SK-N-SH (cell line): ENCODE results near the gene PTPRA. TPM values are rescaled to one million over a fixed set of nuclear protein-coding genes. Genes with fewer than 3 reads are reported as not detected.

Source experiments
- CTCF ChIA-PET: fragments of 300-600, 350-600 bp; formaldehyde crosslinking; extraction: SDS; loops from one replicate; lab custom pipeline; 2021; lab: Yijun Ruan, JAX
- POLR2A ChIA-PET: fragments of 350-600 bp; sonication (Branson Sonifier 250); formaldehyde crosslinking; extraction: SDS; loops from one replicate; lab custom pipeline; 2020; ENCODE audit warnings: antibody characterized with exemption, inconsistent platforms; lab: Yijun Ruan, JAX
- DNase-seq: peaks from one replicate; pipeline ENCODE4 v3.0.0; 2012
- H2AFZ ChIP-seq: fragments of 200-600 bp; sonication (generic); 2 replicates; pipeline ENCODE4 v1.8.1; 2016; ENCODE audit warnings: antibody characterized with exemption, mild to moderate bottlenecking, low read depth
- H3F3A ChIP-seq: fragments of 200-600 bp; sonication (generic); replicated peaks from 2 replicates; pipeline ENCODE3; 2016; ENCODE audit warnings: antibody characterized with exemption, mild to moderate bottlenecking; ENCODE audit not compliant: insufficient read depth
- H3K27ac ChIP-seq, 2 experiments: fragments of 200-500 bp in 1 of 2; fragments of 200-600 bp in 1 of 2; sonication (Bioruptor generic) in 1 of 2; sonication (generic), shearing (Covaris generic) in 1 of 2; 2 replicates each; pipeline versions ENCODE4 v1.5.1 to v1.6.1; 2014 to 2016; ENCODE audit warnings: low read depth in 2 of 2, inconsistent platforms in 1 of 2, low read length in 1 of 2, mild to moderate bottlenecking in 1 of 2, mixed read lengths in 1 of 2
- H3K27me3 ChIP-seq: fragments of 200-600 bp; sonication (generic), shearing (Covaris generic); 2 replicates; pipeline ENCODE4 v1.6.1; 2016; ENCODE audit warnings: mixed run types; ENCODE audit not compliant: insufficient read depth
- H3K36me3 ChIP-seq, 2 experiments: fragments of 200-500 bp in 1 of 2; fragments of 200-600 bp in 1 of 2; sonication (Bioruptor generic) in 1 of 2; sonication (generic) in 1 of 2; replicated peaks in 1 of 2; 2 replicates each; pipeline versions ENCODE3 to v1.5.1; 2014 to 2016; ENCODE audit warnings: low read length in 1 of 2, mild to moderate bottlenecking in 1 of 2; ENCODE audit not compliant: insufficient read depth in 2 of 2, control insufficient read depth in 1 of 2
- H3K4me1 ChIP-seq, 2 experiments: fragments of 200-500 bp in 1 of 2; fragments of 200-600 bp in 1 of 2; sonication (Bioruptor generic) in 1 of 2; sonication (generic), shearing (Covaris generic) in 1 of 2; 2 replicates each; pipeline versions ENCODE4 v1.5.1 to v1.6.1; 2014 to 2016; ENCODE audit warnings: low read depth in 1 of 2, low read length in 1 of 2, mixed run types in 1 of 2; ENCODE audit not compliant: insufficient read depth in 2 of 2, control insufficient read depth in 1 of 2
- H3K4me2 ChIP-seq: fragments of 200-600 bp; sonication (generic), shearing (Covaris generic); 2 replicates; pipeline ENCODE4 v1.6.1; 2017; ENCODE audit warnings: mixed run types
- H3K4me3 ChIP-seq, 2 experiments: fragments of 200-500 bp in 1 of 2; fragments of 200-600 bp in 1 of 2; sonication (Bioruptor generic) in 1 of 2; sonication (generic), shearing (Covaris generic) in 1 of 2; 2 replicates each; pipeline versions ENCODE4 v1.5.1 to v1.8.1; 2014 to 2016; ENCODE audit warnings: low read depth in 2 of 2, inconsistent platforms in 1 of 2, low read length in 1 of 2, mild to moderate bottlenecking in 1 of 2, mixed read lengths in 1 of 2, moderate library complexity in 1 of 2
- H3K79me2 ChIP-seq: fragments of 200-600 bp; sonication (generic); 2 replicates; pipeline ENCODE4 v1.8.1; 2017; ENCODE audit warnings: mild to moderate bottlenecking; ENCODE audit not compliant: insufficient read depth
- H3K9ac ChIP-seq: fragments of 200-600 bp; sonication (generic); 2 replicates; pipeline ENCODE4 v1.6.1; 2017; ENCODE audit warnings: mixed run types
- H3K9me2 ChIP-seq: fragments of 200-600 bp; sonication (generic); 2 replicates; pipeline ENCODE4 v1.6.1; 2017; ENCODE audit warnings: mixed run types
- H3K9me3 ChIP-seq: fragments of 200-600 bp; sonication (generic); 2 replicates; pipeline ENCODE4 v1.6.1; 2017; ENCODE audit warnings: mixed run types, mild to moderate bottlenecking, moderate library complexity
- H4K20me1 ChIP-seq: fragments of 200-600 bp; sonication (generic); 2 replicates; pipeline ENCODE4 v1.6.1; 2017; ENCODE audit warnings: mild to moderate bottlenecking, mixed run types; ENCODE audit not compliant: insufficient read depth
- CTCF ChIP-seq: fragments of 200-600 bp; sonication (generic); IDR thresholded peaks from 2 replicates; pipeline ENCODE4 v1.6.1; 2017; ENCODE audit warnings: antibody characterized with exemption, mild to moderate bottlenecking, moderate library complexity
- ELF1 ChIP-seq: IDR thresholded peaks from 2 replicates; pipeline ENCODE4 v1.4.0; 2012
- EZH2phosphoT487 ChIP-seq: fragments of 200-600 bp; sonication (generic); IDR thresholded peaks from 2 replicates; pipeline ENCODE4 v1.6.1; 2017; ENCODE audit warnings: low read depth, mixed run types, mild to moderate bottlenecking, antibody characterized with exemption, moderate library complexity, borderline replicate concordance
- FOSL2 ChIP-seq: IDR thresholded peaks from 2 replicates; pipeline ENCODE4 v1.4.0; 2012; ENCODE audit warnings: low read depth, mild to moderate bottlenecking, moderate library complexity, borderline replicate concordance
- FOXJ3 ChIP-seq: sonication (generic); formaldehyde crosslinking; IDR thresholded peaks from 2 replicates; pipeline ENCODE4 v1.5.1; 2020; ENCODE audit warnings: mild to moderate bottlenecking, missing genetic modification reagents
- FOXM1 ChIP-seq: IDR thresholded peaks from 2 replicates; pipeline ENCODE4 v1.4.0; 2012; ENCODE audit warnings: low read depth, mild to moderate bottlenecking
- GATA2 ChIP-seq: sonication (generic); formaldehyde crosslinking; IDR thresholded peaks from 2 replicates; pipeline ENCODE4 v1.5.0; 2020; ENCODE audit warnings: mild to moderate bottlenecking, missing genetic modification reagents
- NRF1 ChIP-seq: IDR thresholded peaks from 2 replicates; pipeline ENCODE4 v1.6.1; 2012; ENCODE audit warnings: low read depth, mild to moderate bottlenecking, low read length
- RFX5 ChIP-seq: IDR thresholded peaks from 2 replicates; pipeline ENCODE4 v1.6.1; 2012; ENCODE audit warnings: mild to moderate bottlenecking, improper control_type of control experiment, low read length
- WGBS: methylation state at CpG from one replicate; pipeline ENCODE4 v1.1.6; 2017; ENCODE audit warnings: low lambda C conversion rate; 5-methylcytosine and 5-hydroxymethylcytosine counted together
- polyA plus RNA-seq, 3 experiments: library from polyadenylated mRNA; depleted of rRNA; stranded (reverse); fragments of >200 nt; gene quantifications; 2 replicates each; pipeline ENCODE4 v1.2.3, GENCODE V29; 2012
- TF ChIP-seq, protein P1 (sequence below): IDR thresholded peaks from 2 replicates; pipeline ENCODE4 v1.6.1; 2012; ENCODE audit warnings: mild to moderate bottlenecking, low read depth, low read length, moderate library complexity

The PTPRA gene
- polyA plus RNA-seq, 1 of the 3 experiments (the other 2 are of a cell fraction) = 47.6 TPM

DNA sequence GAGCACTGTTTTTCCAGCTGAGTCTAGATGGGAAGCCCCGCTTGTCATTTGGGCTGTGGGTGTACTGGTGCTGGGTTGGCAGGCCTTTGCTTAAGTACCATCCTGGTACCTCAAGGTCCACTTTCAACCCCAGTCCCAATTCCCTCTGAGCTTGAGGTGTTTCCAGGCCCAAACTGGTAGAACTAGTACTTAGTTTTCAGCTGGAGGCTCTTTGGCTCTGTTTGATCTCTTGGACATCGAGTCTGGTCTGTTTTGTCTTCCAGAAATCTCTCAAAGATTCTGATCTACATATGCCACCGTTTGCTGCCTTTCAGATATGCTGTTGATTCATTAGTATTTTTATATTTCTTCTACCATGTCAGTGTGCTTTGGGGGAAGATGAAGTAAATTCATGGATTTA is 108.4 kb downstream of the PTPRA start:
- H3K4me3 ChIP-seq = no peak overlapping the region
- H3K36me3 ChIP-seq = peaks cover 0 to 5% of the 10 kb centered on the region in 2 experiments
- H3K4me1 ChIP-seq = peaks cover 10 to 21% of the 10 kb centered on the region in 2 experiments; a peak in 3 of 4 replicates
- H3F3A ChIP-seq = no peaks in the 10 kb centered on the region
- no peak overlapping the region for H3K4me2 ChIP-seq
- CTCF ChIA-PET = no interaction called here
- no peaks in the 10 kb centered on the region for H4K20me1 ChIP-seq
- POLR2A ChIA-PET = no interaction called here
- H3K27me3 ChIP-seq = no peaks in the 10 kb centered on the region
- no peak overlapping the region for H3K27ac ChIP-seq
- 91% methylated on average over 3 of the region's 3 CpGs for WGBS
- no peak overlapping the region for H3K9ac ChIP-seq
- H2AFZ ChIP-seq = no peak overlapping the region
- no peaks in the 10 kb centered on the region for H3K9me3 ChIP-seq
- no peaks in the 10 kb centered on the region for H3K9me2 ChIP-seq
- peaks cover 4% of the 10 kb centered on the region; the same call in 1 of the 2 replicates for H3K79me2 ChIP-seq
- DNase-seq = no peak
- TF ChIP-seq CTCF (no peak), EZH2phosphoT487 (no peak), FOXJ3 (CRISPR knock-in tag) (no peak), FOXM1 (no peak), NRF1 (no peak), RFX5 (no peak), FOSL2 (no peak)

DNA sequence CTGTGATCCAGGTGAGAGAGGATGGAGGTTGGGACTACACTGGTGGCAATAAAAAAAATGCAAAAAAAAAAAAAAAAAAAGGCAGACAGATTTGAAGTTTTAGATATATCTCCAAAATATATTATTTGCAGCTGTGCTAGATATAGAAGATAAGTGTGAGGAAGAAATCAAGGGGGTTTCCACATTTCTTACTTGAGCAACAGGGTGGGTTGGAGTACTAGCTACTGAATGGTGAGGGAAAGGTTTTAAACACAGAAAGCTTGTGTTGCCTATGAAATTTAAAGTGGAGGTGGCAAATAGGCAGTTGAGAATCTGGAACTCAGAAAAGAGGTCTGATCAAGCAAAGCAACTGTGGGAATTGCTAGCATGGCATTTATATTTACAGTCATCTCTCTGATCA is 110.2 kb downstream of the PTPRA start:
- no peak overlapping the region for H3K9ac ChIP-seq
- no peaks in the 10 kb centered on the region for H3K9me3 ChIP-seq
- H3K27ac ChIP-seq = no peak overlapping the region
- no peak for TF ChIP-seq ELF1
- TF ChIP-seq, all 33 proteins: peak for 0
- H3F3A ChIP-seq = no peaks in the 10 kb centered on the region
- no peak for DNase-seq
- H3K79me2 ChIP-seq = peaks cover 4% of the 10 kb centered on the region; the same call in 1 of the 2 replicates
- H3K36me3 ChIP-seq = peaks cover 9 to 24% of the 10 kb centered on the region in 2 experiments
- no peak overlapping the region for H3K4me2 ChIP-seq
- ChIA-PET CTCF (no interaction called here), POLR2A (no interaction called here)
- H4K20me1 ChIP-seq = no peaks in the 10 kb centered on the region
- no peaks in the 10 kb centered on the region for H3K9me2 ChIP-seq
- no peaks in the 10 kb centered on the region for H3K27me3 ChIP-seq
- peaks cover 10 to 21% of the 10 kb centered on the region in 2 experiments; a peak in 3 of 4 replicates for H3K4me1 ChIP-seq
- H3K4me3 ChIP-seq = no peak overlapping the region
- no peak overlapping the region for H2AFZ ChIP-seq

- WGBS = 88% methylated on average over 4 of the region's 4 CpGs
- Histone ChIP-seq H3K9me3 (no peaks in the 10 kb centered on the region), H2AFZ (no peak overlapping the region), H3K4me1 (peaks cover 10 to 21% of the 10 kb centered on the region in 2 experiments; a peak in 3 of 4 replicates), H3K9me2 (no peaks in the 10 kb centered on the region), H3K4me2 (no peak overlapping the region), H3K27ac (peak overlapping the region in 1 of 2 experiments; percentile 26; a peak in 1 of 4 replicates), H3K79me2 (peaks cover 4% of the 10 kb centered on the region; the same call in 1 of the 2 replicates), H3K9ac (no peak overlapping the region), H3K27me3 (no peaks in the 10 kb centered on the region), H4K20me1 (no peaks in the 10 kb centered on the region), H3K36me3 (peaks cover 13 to 28% of the 10 kb centered on the region in 2 experiments), H3K4me3 (no peak overlapping the region), H3F3A (no peaks in the 10 kb centered on the region)
- TF ChIP-seq, protein P1, sequence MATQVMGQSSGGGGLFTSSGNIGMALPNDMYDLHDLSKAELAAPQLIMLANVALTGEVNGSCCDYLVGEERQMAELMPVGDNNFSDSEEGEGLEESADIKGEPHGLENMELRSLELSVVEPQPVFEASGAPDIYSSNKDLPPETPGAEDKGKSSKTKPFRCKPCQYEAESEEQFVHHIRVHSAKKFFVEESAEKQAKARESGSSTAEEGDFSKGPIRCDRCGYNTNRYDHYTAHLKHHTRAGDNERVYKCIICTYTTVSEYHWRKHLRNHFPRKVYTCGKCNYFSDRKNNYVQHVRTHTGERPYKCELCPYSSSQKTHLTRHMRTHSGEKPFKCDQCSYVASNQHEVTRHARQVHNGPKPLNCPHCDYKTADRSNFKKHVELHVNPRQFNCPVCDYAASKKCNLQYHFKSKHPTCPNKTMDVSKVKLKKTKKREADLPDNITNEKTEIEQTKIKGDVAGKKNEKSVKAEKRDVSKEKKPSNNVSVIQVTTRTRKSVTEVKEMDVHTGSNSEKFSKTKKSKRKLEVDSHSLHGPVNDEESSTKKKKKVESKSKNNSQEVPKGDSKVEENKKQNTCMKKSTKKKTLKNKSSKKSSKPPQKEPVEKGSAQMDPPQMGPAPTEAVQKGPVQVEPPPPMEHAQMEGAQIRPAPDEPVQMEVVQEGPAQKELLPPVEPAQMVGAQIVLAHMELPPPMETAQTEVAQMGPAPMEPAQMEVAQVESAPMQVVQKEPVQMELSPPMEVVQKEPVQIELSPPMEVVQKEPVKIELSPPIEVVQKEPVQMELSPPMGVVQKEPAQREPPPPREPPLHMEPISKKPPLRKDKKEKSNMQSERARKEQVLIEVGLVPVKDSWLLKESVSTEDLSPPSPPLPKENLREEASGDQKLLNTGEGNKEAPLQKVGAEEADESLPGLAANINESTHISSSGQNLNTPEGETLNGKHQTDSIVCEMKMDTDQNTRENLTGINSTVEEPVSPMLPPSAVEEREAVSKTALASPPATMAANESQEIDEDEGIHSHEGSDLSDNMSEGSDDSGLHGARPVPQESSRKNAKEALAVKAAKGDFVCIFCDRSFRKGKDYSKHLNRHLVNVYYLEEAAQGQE = no peak
- no peak for TF ChIP-seq GATA2 (CRISPR knock-in tag)
- ChIA-PET POLR2A (no interaction called here), CTCF (interaction anchor here (1.3 kb wide), 1 partner anchor 11 kb away, joined by 4 read pairs; no protein-coding TSS in a partner anchor)
- no peak for DNase-seq
Observed at GRCh38 chr20:2984028-2984501, 110.8 kb downstream of the PTPRA start.
